Mucosa of descending colon (tissue), 3 donors: Measurements from ENCODE around the gene BANK1. TPM values are rescaled to one million over a fixed set of nuclear protein-coding genes. Genes with fewer than 3 reads are reported as not detected.

Experiments used
- ATAC-seq: fragments of 200-7000 bp; cut with Tn5 transposase; one replicate; pipeline ENCODE4 v1.9.1; 2020; ENCODE audit warnings: mild to moderate bottlenecking, moderate library complexity
- DNase-seq, 3 donors: peaks; one replicate each; pipeline ENCODE4 v3.0.0-alpha.2; 2020
- H3K36me3 ChIP-seq: fragments of 200-600 bp; one replicate; pipeline ENCODE4 v1.8.0; 2021; ENCODE audit warnings: low read depth, mild to moderate bottlenecking
- H3K4me1 ChIP-seq: fragments of 200-600 bp; one replicate; pipeline ENCODE4 v1.8.0; 2021; ENCODE audit warnings: low read depth, mild to moderate bottlenecking
- H3K4me3 ChIP-seq: fragments of 200-600 bp; one replicate; pipeline ENCODE4 v1.8.0; 2021; ENCODE audit warnings: mild to moderate bottlenecking
- H3K9me3 ChIP-seq: fragments of 200-600 bp; one replicate; pipeline ENCODE4 v1.8.0; 2021; ENCODE audit warnings: mild to moderate bottlenecking
- intact Hi-C, 2 donors: fragments of 100-400 bp; cut with DNase I in 1 of 2; cut with micrococcal nuclease in 1 of 2; formaldehyde crosslinking; loops; one replicate each; pipeline versions ENCODE4 v1.11.0 to v1.11.1; 2022; cut with DNase I, micrococcal nuclease
- long read RNA-seq, 2 donors: library from polyadenylated mRNA; unstranded; transcript quantifications; one replicate each; pipeline ENCODE4 v2.0.0, GENCODE V29; 2019 to 2021
- total RNA-seq, 3 donors: library from RNA; stranded (reverse); fragmentation: NEBNext Ultra II Directional in 2 of 3; extraction: Animal tissue kit (Norgen Biotek cat#: 25700) in 2 of 3; gene quantifications; one replicate each; pipeline versions ENCODE4 v1.2.1 to v1.2.4, GENCODE V29; 2021 to 2023
- TF ChIP-seq, protein P1 (sequence below): fragments of 200-600 bp; IDR thresholded peaks from one replicate; pipeline ENCODE4 v1.8.0; 2022; ENCODE audit warnings: antibody characterized with exemption, mild to moderate bottlenecking
- donor health status: DM: no; HTN: no; CAD: no; lungs with moderate emphysema.
- donor health status: DM: no; HTN: no; CAD: no.
- donor health status: DM: no; HTN: yes; CAD: no.

BANK1 gene, protein sequence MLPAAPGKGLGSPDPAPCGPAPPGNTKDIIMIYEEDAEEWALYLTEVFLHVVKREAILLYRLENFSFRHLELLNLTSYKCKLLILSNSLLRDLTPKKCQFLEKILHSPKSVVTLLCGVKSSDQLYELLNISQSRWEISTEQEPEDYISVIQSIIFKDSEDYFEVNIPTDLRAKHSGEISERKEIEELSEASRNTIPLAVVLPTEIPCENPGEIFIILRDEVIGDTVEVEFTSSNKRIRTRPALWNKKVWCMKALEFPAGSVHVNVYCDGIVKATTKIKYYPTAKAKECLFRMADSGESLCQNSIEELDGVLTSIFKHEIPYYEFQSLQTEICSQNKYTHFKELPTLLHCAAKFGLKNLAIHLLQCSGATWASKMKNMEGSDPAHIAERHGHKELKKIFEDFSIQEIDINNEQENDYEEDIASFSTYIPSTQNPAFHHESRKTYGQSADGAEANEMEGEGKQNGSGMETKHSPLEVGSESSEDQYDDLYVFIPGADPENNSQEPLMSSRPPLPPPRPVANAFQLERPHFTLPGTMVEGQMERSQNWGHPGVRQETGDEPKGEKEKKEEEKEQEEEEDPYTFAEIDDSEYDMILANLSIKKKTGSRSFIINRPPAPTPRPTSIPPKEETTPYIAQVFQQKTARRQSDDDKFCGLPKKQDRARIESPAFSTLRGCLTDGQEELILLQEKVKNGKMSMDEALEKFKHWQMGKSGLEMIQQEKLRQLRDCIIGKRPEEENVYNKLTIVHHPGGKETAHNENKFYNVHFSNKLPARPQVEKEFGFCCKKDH
- total RNA-seq: 1 to 10 TPM in 1 of 3 donors, under 1 TPM in 2; 0.73 to 1.1 (median 0.78) TPM
- long read RNA-seq, donor 1: 0 reads
- long read RNA-seq, donor 2, partial matches to known transcripts: 1 of 1 reads
- long read RNA-seq, donor 2, other reads (novel, unspliced or antisense): 0 of 1 reads

DNA sequence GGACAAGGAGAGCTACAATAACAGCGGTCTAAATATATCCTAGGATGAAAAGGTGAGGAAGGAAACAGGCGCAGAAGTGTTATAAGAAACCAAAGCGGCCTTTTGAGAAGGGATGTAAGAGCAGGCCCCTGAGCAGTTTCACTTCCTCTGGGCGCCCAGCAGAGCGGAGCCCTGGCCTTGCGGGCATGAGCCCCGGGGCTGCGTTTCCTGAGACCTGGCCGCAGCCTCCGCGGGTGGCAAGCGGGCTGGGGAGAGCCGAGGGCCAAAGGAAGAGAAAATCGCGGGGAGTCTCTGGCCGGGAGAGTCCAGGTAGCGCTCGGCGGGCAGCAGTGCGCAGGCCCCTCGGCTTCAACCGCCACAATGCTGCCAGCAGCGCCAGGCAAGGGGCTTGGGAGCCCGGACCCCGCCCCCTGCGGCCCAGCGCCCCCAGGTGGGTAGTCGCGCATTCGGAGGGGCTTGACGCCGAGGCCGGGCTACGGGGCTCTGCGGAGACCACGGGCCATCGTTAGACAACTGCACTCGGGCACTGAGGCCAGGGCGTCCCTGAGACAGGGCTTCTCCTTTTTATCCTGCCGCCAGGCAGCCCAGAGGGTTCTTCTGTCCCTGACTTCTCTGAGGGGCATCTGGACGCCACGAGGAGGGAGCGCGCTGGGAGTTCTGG lies at the start of gene BANK1:
Gene BANK1 (plus strand): TSS at position 210 of the 661 bp plus-strand sequence. CDS start 151 bp downstream, at position 361.
- DNase-seq (peak; percentile 56 to 84 (median 63)), ATAC-seq (peak; percentile 96)
- Histone ChIP-seq H3K36me3 (no peaks in the 10 kb centered on the region), H3K9me3 (no peaks in the 10 kb centered on the region), H3K4me1 (no peaks in the 10 kb centered on the region), H3K4me3 (peak within 1 kb of the TSS; percentile 15)
- intact Hi-C loops: no loop called here
- TF ChIP-seq, protein P1, sequence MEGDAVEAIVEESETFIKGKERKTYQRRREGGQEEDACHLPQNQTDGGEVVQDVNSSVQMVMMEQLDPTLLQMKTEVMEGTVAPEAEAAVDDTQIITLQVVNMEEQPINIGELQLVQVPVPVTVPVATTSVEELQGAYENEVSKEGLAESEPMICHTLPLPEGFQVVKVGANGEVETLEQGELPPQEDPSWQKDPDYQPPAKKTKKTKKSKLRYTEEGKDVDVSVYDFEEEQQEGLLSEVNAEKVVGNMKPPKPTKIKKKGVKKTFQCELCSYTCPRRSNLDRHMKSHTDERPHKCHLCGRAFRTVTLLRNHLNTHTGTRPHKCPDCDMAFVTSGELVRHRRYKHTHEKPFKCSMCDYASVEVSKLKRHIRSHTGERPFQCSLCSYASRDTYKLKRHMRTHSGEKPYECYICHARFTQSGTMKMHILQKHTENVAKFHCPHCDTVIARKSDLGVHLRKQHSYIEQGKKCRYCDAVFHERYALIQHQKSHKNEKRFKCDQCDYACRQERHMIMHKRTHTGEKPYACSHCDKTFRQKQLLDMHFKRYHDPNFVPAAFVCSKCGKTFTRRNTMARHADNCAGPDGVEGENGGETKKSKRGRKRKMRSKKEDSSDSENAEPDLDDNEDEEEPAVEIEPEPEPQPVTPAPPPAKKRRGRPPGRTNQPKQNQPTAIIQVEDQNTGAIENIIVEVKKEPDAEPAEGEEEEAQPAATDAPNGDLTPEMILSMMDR: no peak

DNA sequence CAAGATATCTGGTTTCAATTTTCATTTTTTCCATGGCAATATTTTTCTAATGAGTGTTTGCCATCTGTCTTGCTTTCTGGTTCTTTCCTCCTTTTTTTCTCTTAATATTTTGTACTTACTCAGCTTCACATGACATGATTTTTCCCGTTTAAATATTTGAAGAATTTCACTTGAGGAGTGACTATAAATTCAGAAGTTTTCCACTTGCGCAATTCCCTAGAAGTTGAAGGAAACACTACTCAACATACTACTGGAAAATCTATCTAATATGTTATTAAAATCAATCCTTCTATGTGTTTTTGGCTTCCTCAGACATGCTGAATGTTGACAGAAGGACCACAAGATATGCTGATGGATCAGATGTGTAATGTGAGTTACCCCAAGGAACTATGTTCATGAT lies 36.8 kb upstream of the BANK1 start:
- no peak overlapping the region for H3K4me3 ChIP-seq
- TF ChIP-seq, protein P1: no peak
- H3K4me1 ChIP-seq: no peaks in the 10 kb centered on the region
- intact Hi-C loops: no loop called here
- DNase-seq (no peak), ATAC-seq (no peak)
- no peaks in the 10 kb centered on the region for H3K9me3 ChIP-seq
- no peaks in the 10 kb centered on the region for H3K36me3 ChIP-seq

DNA sequence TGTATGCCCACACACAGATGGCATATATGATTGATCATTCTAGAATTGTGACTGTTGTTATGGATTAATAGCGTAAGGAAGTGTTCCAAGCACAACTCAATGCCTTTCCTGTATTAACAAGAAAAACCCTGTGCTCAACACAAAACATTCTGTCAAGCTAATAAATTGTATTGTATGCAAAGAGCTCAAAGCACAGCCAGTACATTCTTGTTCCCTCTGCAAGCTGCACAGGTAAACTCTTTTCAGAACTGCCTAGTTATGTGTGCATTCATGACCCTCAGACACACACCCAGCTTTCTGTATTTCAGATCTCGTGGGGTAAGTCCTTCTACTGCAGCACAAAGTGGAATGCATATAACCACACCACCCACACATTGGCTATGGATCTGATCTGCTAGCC lies 34.3 kb upstream of the BANK1 start:
- intact Hi-C loops: no loop called here
- no peak for ATAC-seq

DNA sequence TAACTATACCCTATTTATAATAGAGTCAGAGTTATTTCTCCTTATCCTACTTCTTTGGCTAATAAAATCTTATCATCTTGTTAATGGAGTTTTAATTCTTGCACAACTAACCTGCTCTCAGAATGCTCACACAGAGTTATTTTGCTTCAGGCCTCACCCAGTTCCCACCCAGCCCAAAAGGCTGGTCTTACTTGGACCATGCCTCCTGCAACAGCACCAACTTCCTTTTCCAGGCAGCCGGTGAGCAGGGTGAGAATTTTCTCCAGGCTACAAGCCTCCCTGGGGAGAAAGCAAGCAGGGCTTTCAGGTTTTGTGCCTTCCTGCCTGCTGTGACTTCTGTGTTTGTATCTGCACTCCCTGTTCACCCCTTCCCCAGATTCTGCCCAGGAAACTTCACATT lies 29.1 kb upstream of the BANK1 start:
- Histone ChIP-seq H3K4me1 (no peaks in the 10 kb centered on the region), H3K9me3 (no peaks in the 10 kb centered on the region), H3K4me3 (no peak overlapping the region), H3K36me3 (no peaks in the 10 kb centered on the region)
- no peak for ATAC-seq
- intact Hi-C loops: no loop called here
- DNase-seq: no peak
- TF ChIP-seq, protein P1: no peak

More for the DNA sequence above, 34.3 kb upstream of the BANK1 start:
- DNase-seq: no peak
- TF ChIP-seq, protein P1: no peak
- Histone ChIP-seq H3K4me3 (no peak overlapping the region), H3K9me3 (no peaks in the 10 kb centered on the region), H3K4me1 (no peaks in the 10 kb centered on the region), H3K36me3 (no peaks in the 10 kb centered on the region)

DNA sequence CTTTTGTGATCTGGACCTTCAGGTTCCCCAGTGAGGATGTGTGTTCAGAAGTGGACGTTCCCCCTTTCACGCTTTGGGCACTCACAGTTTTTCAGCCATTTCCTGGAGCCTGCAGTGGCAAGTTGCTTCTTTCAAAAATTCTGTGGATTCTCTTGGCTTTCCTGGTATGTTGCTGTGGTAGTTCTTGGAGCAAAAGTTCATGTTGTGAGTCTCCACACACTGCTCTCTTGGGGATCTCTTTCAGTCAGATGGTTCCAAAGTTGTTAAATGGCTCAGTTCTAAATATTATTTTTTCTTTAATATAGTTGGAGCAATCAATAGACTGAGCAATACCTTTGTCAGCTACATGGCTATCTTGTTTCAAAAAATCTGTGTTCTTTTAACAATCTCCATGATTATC lies 28.5 kb upstream of the BANK1 start:
- TF ChIP-seq, protein P1: no peak
- Histone ChIP-seq H3K36me3 (no peaks in the 10 kb centered on the region), H3K4me1 (no peaks in the 10 kb centered on the region), H3K9me3 (no peaks in the 10 kb centered on the region), H3K4me3 (no peak overlapping the region)
- intact Hi-C loops: no loop called here
- no peak for DNase-seq
- no peak for ATAC-seq
